Activated CD8-positive, alpha-beta memory T cell treated with anti-CD3 and anti-CD28 coated beads, Interleukin-2, amount 50 U/mL, for 4 hours (primary cell): ENCODE measurements around the gene KISS1.

Experiments used
- DNase-seq: peaks from one replicate; pipeline ENCODE4 v3.0.0-alpha.2; 2020

The KISS1 gene

DNA sequence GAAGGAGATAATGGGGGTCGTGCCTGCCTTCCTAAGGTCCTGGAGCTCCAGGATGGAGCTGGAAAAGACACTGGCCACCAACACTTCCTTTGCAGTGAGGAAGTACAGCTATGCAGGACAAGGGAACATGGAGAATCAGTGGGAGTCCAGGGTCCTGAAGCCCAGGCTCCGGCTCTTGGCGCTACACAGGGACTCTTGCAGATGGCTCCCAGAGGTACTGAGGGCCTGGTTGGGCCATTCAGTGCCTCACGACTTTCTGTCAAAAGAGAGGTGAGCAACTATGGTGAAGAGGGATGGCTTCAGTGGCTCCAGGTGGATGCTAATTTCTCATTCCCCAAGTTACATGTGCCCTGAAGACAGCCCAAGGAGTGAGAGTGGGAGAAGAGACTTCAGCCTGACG lies 42.6 kb downstream of the KISS1 start:
- no peak for DNase-seq

DNA sequence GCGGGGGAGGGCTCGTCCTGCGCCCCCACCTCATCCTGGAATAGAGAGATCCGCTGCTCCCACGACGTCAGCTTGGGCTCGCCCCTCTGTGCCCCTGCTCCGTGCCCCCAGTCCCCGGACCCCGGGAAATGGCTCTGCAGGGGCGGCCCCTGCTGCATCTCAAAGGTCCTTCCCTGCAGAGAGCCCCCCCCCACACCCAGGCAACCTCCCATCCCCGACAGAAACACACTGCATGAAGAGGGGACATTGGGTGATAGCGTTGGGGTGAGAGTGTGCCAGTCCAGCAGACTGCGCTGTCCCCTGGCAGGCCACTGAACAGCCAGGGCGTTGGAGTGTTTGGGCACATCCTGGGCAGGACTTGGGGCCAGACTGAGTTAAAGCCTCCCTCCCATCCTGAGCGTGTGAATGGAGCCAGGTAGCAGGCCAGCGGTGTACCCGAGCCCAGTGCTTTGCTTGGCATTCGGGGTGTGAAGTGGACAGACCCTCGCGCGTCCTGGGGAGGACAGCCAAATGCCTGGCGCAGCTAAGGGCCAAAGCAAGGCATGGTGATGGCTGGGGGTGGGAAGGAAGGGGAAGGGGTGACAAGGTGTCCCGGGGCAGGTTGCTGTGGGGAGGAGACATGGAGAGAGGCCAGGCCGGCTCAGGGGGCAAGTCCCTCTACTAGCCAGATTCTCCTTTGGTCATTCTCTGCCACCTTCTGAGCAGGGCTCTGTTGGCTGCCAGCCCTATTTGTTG lies 43.8 kb downstream of the KISS1 start:
- DNase-seq: no peak

DNA sequence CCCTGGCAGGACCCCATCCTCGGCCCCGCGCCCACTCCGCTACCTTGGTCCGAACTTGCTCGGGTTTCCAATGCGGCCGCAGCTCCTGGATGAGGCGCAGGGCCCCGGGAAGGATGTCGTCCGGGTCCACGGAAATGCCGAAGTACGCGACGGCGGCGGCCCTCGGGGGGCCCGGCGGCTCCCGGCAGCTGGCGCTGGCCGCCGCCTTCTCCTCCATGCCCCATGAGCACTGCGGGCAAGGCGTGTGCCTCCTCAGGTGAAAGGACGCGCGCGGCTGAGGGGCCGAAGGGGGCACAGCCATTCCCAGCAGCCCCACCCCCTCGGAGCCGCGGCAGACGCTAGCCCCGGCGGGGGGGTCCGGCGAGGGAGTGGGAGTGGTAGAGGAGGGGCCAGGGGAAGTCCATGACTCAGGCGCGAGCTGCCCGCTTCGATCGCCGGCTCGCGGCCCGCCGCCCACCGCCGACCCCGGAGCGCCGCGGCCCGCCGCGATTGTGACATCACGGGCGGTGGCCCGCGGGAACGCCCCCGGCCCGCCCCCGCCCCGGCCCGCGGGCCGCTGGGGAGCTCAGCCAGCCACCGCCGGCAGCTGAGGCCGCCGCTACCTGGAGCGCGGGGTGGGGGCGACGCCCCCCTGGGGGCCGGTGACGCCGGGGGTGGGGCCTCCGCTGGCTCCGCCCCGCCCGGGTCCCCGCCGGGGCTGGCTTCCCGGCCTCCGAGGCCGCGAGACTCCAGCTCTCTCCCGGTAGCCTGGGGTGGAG lies 44.6 kb downstream of the KISS1 start, which contains the start of gene ETNK2:
ETNK2 (minus strand) TSS at position 493 of the 758 bp plus-strand sequence; CDS start at position 301, 192 bp downstream.
- DNase-seq: peak; percentile 65

DNA sequence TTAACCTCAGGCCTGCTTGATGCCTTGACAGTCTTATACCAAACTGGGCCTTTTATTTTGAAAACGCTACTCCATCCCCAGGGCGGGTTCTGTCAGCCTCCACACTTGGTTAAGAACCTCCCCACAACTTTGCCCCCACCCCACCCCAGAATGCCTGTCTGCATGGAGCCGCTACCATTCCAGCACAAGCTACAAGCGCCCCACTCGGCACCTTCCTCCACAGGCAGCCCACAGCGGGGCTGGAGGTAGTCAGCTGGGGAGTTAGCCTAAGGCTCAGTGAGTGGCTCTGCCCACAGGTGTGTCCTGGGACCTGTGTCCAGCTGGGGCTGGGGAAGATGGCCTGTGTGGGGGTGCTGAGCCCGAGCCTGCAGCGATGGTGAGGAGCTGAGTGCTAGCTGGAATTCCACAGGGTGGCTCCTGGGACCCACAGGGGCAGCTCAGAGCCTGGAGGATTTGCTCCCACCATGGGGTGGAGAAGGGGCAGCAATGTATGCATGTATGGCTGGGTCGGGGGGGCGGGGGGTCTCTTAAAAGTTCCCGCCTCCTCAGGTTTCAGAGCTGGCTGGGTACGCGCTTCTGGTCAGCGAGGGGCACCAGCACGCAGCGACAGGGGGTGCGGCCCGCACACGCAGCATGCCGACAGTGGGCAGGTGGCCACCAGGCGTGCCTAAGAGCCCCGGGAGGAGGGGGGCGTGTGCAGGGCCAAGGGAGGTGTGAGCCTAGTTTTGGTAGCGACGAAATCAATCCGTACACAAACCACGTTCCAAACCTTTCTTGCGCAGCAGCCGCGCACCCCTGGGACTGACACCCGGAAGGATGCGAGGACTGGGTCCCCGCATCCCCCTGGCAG lies 45.4 kb downstream of the KISS1 start:
- DNase-seq: no peak

DNA sequence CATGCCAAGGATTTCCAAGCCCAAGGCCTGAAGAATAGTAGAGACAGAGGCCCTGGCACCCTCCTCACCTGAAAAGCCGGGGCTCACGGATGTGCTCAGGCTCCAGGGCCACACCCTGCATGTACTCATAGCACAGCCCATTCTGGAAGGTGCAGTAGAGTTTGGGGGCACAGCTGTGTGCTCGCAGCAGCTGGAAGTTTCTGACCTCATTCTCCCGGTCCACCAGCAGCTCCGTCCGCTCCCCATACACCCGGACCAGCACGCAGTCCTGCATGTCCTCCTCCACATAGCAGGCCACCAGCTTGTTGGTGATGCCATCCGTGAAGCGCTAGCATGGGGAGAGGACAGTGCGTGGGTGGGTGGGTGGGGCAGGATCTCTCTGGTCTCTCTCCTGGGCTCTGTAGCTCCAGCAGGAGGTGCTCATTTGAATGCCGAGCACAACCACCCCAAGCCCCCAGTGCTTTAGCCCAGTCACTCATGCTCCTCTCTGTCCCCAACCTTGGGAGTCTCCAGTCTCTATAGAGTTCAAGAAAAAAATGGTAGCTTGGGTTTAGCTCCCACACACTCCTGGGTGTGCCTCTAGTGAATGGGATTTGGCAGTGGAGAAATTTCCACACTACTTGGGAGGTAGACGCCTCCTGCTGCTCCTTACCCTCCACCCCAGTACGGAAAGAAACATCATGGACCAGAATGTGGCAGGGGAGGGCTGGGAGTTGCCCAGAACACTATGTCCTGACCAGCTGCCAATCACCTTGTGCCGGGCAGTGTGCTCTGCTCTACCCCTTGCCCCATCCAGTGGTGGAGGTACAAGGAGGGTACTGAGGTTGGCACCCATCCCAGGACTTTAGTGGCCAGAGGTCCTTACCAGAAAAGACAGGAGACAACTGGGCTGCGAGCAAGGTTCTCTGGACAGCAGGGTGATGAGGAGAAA lies 46.4 kb downstream of the KISS1 start:
- no peak for DNase-seq

DNA sequence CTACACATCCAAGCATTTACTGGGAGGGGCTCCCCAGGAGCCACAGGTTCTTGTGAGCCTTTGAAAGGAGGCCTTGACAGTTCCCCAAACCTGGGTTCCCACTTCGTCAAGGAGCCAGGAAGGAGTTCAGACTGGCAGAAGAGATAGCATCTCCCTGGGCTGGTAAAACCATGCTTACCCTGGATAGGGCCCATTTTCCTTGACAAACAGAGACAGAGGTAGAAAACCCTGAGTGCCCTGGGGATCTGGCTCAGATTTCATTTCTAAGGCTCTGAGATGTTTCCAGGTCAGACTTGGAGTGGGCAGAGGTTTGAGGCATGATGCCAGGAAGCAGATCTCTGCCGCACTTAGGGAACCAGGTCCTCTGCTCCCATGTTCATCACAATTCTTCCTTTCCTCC lies 47.2 kb downstream of the KISS1 start:
- no peak for DNase-seq

DNA sequence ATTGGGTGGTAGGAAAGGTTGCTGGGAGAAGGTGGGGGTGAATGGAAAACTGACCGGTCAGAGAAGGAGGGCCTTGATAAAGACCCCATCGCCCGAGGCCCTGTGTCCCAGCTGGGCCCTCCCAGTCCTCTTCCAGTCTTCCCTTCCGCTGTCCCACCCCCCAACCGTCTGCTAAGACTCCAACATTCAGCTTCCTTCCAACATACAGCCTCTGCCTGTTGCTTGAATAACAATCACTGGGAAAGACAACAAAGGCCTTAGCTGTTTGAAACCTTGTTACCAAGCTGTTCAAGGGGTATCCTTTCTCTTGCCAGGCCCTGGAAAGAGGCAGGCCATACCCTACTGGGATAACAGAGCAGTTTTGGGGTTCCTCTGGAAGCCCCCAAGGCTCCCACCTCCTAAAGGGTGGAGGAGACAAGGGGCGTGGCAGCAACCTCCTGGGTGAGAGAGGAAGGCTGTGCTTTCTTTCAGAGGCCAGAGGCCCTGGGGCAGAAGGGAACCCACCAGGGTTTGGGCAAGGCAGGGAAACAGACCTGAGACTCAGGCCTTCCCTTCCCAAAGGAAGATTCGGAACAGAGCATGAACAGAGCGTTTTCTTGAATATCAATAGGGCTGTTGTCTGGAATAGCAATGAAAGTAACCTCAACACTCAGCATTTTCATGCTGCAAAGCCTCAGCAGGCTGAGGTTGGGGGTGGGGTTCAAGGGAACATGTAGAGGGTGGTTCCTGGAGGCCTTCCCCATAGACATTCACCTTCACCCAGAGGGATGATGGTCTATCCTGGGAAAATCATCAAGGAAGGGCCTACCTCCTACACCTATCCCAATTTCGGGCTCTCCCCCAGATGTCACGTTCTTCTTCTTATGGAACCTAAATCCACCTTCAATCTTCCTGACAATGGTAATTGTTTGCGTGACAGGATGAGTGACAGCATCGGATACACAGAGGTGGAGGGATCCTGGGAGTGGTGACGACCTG lies 48.6 kb downstream of the KISS1 start:
- no peak for DNase-seq

DNA sequence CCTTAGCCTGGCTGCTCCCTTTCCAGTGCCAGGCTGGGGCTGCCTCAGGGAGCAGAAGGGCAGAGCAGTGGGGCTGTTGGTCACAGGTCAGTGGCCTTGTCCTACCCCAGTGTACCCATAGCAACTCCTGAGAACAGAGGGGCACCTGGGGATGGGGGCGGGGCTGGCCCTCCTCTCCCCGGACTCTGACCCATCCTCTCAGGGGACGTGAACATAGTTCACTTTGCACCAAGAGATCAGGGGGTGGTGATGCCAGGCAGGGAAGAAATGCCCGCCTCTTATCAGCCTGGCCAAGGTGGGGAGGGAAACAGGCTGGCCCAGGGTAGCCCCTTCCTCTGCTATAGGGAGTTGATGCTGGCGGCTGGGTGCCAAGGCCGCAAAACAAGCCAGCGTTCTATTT lies 49.3 kb downstream of the KISS1 start:
- DNase-seq: no peak

DNA sequence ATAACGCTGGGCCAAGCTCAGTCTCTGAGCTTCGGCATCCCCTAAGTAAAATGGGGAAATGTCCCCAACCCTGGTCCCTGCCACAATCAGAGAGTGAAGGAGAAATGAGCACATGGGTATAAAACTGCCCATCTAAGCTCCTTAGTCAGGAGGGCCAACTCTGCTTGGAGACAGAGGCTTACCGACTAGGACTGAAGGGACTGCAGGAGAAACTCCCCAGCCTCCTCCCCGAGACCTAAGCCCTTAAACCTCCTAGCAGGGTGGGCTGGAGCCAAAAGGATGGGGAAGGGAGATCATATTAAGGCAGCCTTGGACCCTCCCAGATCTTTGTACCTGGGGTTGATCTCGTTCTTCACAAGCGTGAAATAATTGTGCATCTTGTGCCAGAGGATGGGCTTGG lies 50.0 kb downstream of the KISS1 start:
- DNase-seq: no peak

DNA sequence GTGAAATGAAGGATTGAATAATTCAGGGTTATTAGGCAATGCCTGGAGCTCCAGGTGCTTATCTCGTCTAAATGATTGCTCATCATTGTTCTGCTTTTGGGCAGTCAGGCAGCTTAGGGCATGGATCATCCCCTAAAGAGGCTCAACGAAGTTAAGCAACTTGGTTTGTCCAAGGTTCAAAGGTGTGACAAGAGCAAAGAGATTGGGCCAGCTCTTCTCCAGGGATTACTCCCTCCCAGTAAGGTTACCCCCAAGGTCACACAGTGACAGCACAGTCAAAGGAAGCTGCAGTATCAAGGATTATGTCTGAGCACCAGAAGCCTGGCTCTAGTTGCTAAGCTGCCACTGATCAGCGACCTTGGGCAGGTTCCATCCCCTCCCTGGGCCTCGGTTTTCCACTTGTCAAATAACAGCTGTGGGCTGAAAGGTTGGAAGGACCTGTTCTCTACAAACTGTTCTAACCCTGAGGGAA lies 51.2 kb downstream of the KISS1 start:
- no peak for DNase-seq

DNA sequence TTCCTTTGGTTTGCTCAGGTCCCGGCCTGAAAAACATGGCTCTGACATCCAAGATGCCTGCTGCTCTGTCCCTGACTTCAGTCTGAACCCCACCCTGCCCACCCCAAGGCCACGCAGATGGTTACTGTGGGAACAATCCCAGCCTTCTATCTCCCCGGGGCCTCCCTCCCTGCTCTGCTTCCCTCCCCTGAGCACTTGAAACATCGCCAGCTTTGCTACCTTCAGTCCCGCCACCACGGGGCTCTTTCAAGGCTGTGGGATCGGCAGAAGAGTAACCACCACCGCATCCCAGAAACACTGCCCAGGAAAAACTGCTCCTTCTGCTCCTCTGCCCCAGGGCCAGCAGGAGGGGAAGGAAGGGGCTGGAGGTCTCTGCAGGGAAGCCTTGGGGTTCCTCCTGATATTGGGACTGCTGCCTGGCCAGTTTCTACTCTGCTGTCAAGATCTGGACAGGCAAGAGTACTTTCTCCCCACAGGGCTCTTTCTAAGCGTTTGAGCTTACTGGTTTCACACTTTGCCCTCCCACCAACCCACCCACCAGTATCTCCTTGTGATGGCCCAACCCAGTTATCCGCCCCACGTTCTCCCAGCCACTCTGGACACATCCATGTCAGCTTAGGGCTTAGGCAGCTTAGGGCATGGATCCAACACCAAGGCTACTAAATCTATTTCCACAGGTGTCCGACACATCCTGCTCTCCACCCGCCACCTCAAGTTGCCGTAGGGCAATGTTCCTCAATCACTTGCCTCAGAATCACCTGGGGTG lies 52.8 kb downstream of the KISS1 start:
- DNase-seq: no peak

DNA sequence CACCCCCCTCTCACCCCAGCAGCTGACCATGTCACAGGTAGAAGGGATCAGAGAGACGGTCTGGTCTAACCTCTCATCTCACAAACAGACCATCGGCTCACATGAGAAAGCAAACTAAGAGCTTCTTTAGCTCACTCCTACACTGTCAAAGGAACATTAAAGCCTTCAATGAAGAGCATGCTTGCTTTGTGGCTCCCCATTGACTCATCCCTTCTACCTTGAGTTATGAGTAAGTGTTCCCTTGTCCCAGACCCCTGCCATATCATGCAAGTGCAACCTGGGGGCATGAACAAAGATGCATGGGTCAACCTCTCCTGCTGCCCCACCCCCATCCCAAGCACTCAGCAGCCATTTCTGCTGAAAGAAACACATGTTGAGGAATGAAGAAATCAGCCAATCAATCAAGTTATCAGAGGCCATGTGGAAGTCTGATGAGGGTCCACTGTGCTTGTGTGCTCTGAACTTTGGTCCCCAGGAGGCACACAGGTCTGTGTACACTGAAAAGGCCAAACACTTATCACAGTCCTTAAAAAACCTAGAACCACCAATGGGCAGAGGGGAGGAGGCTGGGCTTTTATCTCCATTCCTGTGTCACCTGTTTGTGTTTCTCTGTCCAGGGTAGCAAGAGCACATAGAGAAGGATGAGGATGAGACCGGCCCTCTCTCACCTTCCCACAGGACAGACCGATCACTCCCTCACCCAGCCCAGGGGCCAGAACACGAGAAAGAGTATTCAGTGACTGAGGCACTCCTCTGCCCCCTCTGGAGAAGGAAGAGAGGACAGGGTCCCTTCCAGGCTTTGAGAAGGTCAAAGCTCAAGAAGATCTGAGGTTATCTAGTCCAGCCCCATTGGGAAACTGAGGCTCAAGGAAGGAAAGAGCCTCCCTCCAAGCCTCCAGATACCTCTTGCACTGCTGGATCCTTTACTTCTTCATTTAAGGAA lies 54.0 kb downstream of the KISS1 start:
- DNase-seq: no peak

DNA sequence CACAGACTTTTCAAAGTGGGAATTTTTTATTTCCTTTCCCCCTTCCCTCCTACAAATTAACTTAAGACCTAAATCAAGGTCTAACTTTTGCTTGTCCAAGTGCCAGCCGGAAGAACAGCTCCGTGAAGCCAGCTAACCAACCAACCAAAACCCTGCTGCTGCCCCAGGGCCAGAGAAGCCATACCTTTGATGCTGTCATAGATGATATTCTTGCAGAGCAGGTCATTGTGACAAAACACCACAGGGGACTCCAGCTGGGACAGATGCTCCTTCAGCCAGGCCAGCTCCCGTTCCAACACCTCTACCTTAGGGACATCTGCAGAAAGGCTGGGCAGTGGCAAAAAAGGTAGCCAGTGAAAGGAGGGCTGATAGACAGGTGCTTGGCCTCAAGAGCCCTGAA lies 55.2 kb downstream of the KISS1 start:
- DNase-seq: no peak
